ENCODE data around the gene CPAMD8.
"Not testable (repeated sequence)": the region's sequence is repeated elsewhere in the genome, so short reads cannot be mapped to it uniquely, and the experiment has no call there.

CPAMD8 gene

GRCh38 chr19:17037966-17038500 is 11.4 kb upstream of the CPAMD8 start:
- no peak for DNase-seq

- no peak for DNase-seq
Observed at GRCh38 chr19:17037184-17037583, 10.6 kb upstream of the CPAMD8 start.

GRCh38 chr19:17036640-17037039 is 10.0 kb upstream of the CPAMD8 start:
- no peak for DNase-seq

- no peak for DNase-seq
Observed at GRCh38 chr19:17035842-17036424, 9.3 kb upstream of the CPAMD8 start.

- no peak for DNase-seq
Observed at GRCh38 chr19:17031741-17032140, 5.1 kb upstream of the CPAMD8 start.

- DNase-seq: no peak
Observed at GRCh38 chr19:17027535-17027975, 945 bp upstream of the CPAMD8 start.

- no peak for DNase-seq
Observed at GRCh38 chr19:17025991-17026658, 485 bp downstream of the CPAMD8 start.

GRCh38 chr19:17025361-17025760 is 1.2 kb downstream of the CPAMD8 start:
- DNase-seq: no peak

- DNase-seq: not testable (repeated sequence)
Observed at GRCh38 chr19:17024941-17025340, 1.7 kb downstream of the CPAMD8 start.

- DNase-seq: no peak
Observed at GRCh38 chr19:17023805-17024204, 2.8 kb downstream of the CPAMD8 start.

GRCh38 chr19:17022738-17023137 is 3.9 kb downstream of the CPAMD8 start:
- DNase-seq: no peak

- DNase-seq: no peak
Observed at GRCh38 chr19:17021793-17022590, 4.6 kb downstream of the CPAMD8 start.

- DNase-seq: no peak
Observed at GRCh38 chr19:17021328-17021727, 5.3 kb downstream of the CPAMD8 start.

GRCh38 chr19:17020823-17021222 is 5.8 kb downstream of the CPAMD8 start:
- no peak for DNase-seq

GRCh38 chr19:17020385-17020784 is 6.2 kb downstream of the CPAMD8 start:
- DNase-seq: no peak

GRCh38 chr19:17014212-17014861 is 12.3 kb downstream of the CPAMD8 start:
- not testable (repeated sequence) for DNase-seq

GRCh38 chr19:17011485-17011884 is 15.1 kb downstream of the CPAMD8 start:
- DNase-seq: no peak

GRCh38 chr19:17006579-17006978 is 20.0 kb downstream of the CPAMD8 start:
- no peak for DNase-seq

- DNase-seq: no peak
Observed at GRCh38 chr19:17005000-17005399, 21.6 kb downstream of the CPAMD8 start.

GRCh38 chr19:17004386-17004785 is 22.2 kb downstream of the CPAMD8 start:
- DNase-seq: no peak

- DNase-seq: no peak
Observed at GRCh38 chr19:17002455-17002854, 24.2 kb downstream of the CPAMD8 start.

GRCh38 chr19:17001603-17002183 is 24.9 kb downstream of the CPAMD8 start:
- DNase-seq: no peak
